Measurements from ENCODE around the gene SMYD3. TPM values are rescaled to one million over a fixed set of nuclear protein-coding genes. Genes with fewer than 3 reads are reported as not detected.
A peak's percentile ranks its signal among the peaks of the same experiment; 100 is the strongest.

Gene SMYD3
- total and polyA plus RNA-seq, 9 of the 15 experiments (the other 6 are each of a cell fraction or from before 2014, with no cell fraction given) = 128 to 440 (median 197) TPM

- no peak overlapping the region for H3K4me3 ChIP-seq
- CTCF ChIA-PET (ENCODE audit: low intra/inter-chr PET ratio) = no interaction called here
- H4K20me1 ChIP-seq (replicated peaks; ENCODE audit: control insufficient read depth, insufficient read depth, low read length) = no peaks in the 10 kb centered on the region; the same call in 1 of the 2 replicates
- no peak for FAIRE-seq
- no peak overlapping the region for H3K27ac ChIP-seq (ENCODE audit: extremely low read depth, low read depth, low read length)
- H3K4me1 ChIP-seq (replicated peaks in 1 of 2; ENCODE audit: control insufficient read depth in 2 of 2, insufficient read depth in 2 of 2, low read length in 2 of 2) = peaks cover 0 to 6% of the 10 kb centered on the region in 2 experiments; a peak in 1 of 5 replicates
- TF ChIP-seq MCM3 (IDR thresholded peaks at IDR 0.05) (no peak), ZNF41 (CRISPR knock-in tag; conservative IDR thresholded peaks at IDR 0.05) (no peak), IFI16 (CRISPR knock-in tag; IDR thresholded peaks at IDR 0.05) (no peak), LEF1 (IDR thresholded peaks at IDR 0.05) (no peak), ADNP (tag; IDR thresholded peaks at IDR 0.05) (no peak), TAL1 (IDR thresholded peaks at IDR 0.05) (no peak), TEAD4 (IDR thresholded peaks at IDR 0.05; ENCODE audit: low read length) (no peak), TEAD4 (CRISPR knock-in tag; IDR thresholded peaks at IDR 0.05; ENCODE audit: borderline replicate concordance) (no peak), NFIX (CRISPR knock-in tag; IDR thresholded peaks at IDR 0.05; ENCODE audit: low read depth) (no peak), KDM4B (IDR thresholded peaks at IDR 0.05; ENCODE audit: borderline replicate concordance in 2 of 2, low read depth in 1 of 2) (no peak)
- in situ Hi-C loops (cut with MboI) (no loop called here), intact Hi-C loops (cut with micrococcal nuclease) (no loop called here)
- H3K4me2 ChIP-seq (ENCODE audit: insufficient read depth, low read length) = no peak overlapping the region
- ATAC-seq = no peak
- H3K36me3 ChIP-seq (ENCODE audit: control insufficient read depth, insufficient read depth, low read length) = no peaks in the 10 kb centered on the region
- no peaks in the 10 kb centered on the region for H3K9me1 ChIP-seq (ENCODE audit: control insufficient read depth, insufficient read depth, low read length)
- no peak for DNase-seq (ENCODE audit: extremely low read depth in 1 of 4, low spot score in 3 of 4)
- WGBS (ENCODE audit: insufficient coverage, low coverage, missing lambda C conversion rate) = 82% methylated on average over 3 of the region's 3 CpGs
- H3K27me3 ChIP-seq (ENCODE audit: control insufficient read depth in 2 of 2, insufficient read depth in 2 of 2, low read length in 2 of 2) = no peaks in the 10 kb centered on the region
- no peak overlapping the region for H2AFZ ChIP-seq (ENCODE audit: low read depth, low read length)
- no TSS peak for BruUV-seq (replicated peaks)
- POLR2A ChIA-PET = interaction anchor here (0.6 to 1.2 kb wide), 3 partner anchors 15 to 207 kb away, joined by 3 to 5 read pairs (median 4); no protein-coding TSS in a partner anchor
- H3K9ac ChIP-seq (ENCODE audit: insufficient read depth in 1 of 2, low read depth in 2 of 2, low read length in 2 of 2) = peak overlapping the region in 1 of 2 experiments; percentile 54; a peak in 1 of 4 replicates
- no peaks in the 10 kb centered on the region for H3K79me2 ChIP-seq (ENCODE audit: control insufficient read depth, insufficient read depth, low read length)
- no peaks in the 10 kb centered on the region for H3K9me3 ChIP-seq (replicated peaks; ENCODE audit: control insufficient read depth, insufficient read depth, low read depth, low read length)
Observed at GRCh38 chr1:246382589-246383238, 124.4 kb downstream of the SMYD3 start.

Measured in K562 (cell line).